T1000 (cell line): ENCODE data around the gene RIMBP2.

Source experiments
- DNase-seq: peaks from one replicate; lab custom pipeline; 2025; ENCODE audit warnings: mixed read lengths; lab: John Stamatoyannopoulos, UW

Gene RIMBP2

GRCh38 chr12:130571734-130572133 lies 144.4 kb downstream of the RIMBP2 start:
- no peak for DNase-seq

GRCh38 chr12:130571089-130571488 lies 145.0 kb downstream of the RIMBP2 start:
- DNase-seq, result no peak

DNA sequence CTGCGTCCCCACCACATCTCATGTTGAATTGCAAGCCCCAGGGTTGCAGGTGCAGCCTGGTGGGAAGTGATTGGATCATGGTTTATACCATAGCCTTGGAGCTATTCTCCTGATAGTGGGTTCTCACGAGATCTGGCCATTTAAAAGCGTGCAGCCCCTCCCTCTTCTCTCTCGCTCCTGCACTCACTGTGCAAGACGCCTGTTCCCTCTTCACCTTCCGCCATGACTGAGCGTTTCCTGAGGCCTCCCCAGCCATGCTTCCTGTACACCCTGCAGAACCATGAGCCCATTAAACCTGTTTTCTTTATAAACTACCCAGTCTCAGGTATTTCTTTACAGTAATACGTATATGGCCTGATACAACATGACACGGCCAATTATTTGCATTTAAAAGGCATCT lies 146.6 kb downstream of the RIMBP2 start:
- no peak for DNase-seq

- DNase-seq, result no peak
Measured at GRCh38 chr12:130568501-130568900, 147.6 kb downstream of the RIMBP2 start.

GRCh38 chr12:130568041-130568440 lies 148.1 kb downstream of the RIMBP2 start:
- no peak for DNase-seq

DNA sequence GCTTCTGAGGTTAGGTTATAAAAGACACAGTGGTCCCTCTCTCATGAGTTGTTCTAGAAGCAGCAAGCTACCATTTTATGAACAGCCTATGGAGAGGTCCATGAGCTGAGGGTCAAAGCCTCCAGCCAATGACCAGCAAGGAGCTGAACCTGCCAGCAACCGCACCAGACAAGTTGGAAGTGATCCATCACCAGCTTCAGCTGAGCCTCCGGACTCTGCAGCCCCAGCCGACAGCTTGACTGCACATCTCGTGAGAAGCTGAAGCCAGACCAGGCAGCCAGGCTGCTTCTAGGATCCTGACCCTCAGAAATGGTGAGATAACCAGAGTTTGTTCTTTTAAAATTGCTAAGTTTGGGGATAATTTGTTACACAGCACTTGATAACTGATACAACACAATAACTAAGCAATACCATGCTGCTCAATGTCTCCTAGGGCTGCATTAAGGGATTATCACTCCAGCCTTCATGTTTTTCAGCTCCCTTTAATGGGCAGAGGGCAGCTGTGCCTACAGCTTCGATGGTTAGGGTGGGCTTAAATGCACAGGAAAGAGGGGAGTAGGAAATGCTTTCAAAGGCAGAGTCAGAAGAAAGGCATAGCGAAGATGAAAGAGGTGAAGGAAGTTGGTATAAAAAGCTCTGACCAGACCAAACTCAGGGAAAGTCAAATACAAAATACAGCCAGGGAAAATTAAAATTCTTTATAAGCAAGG lies 149.5 kb downstream of the RIMBP2 start:
- DNase-seq, result no peak

DNA sequence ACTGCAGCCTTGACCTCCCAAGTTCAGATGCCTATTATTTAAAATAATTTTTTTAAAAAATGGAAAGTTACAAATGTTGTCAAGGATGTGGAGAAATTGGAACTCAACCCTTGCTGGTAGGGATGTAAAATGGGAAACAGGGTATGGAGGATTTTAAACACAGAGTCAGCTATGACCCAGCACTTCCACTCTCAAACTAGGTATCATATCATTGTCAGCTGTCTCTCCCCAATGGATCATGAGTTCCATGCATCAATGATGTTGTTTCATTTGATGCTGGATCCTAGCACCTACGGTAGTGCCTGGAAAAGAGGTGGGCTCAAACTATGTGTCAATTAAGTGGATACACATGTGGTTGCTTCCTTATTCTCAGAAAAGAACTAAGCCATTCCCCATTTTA lies 150.9 kb downstream of the RIMBP2 start:
- no peak for DNase-seq

- DNase-seq, result no peak
Measured at GRCh38 chr12:130563323-130563722, 152.8 kb downstream of the RIMBP2 start.

- no peak for DNase-seq
Measured at GRCh38 chr12:130562716-130563115, 153.4 kb downstream of the RIMBP2 start.

GRCh38 chr12:130560321-130560720 lies 155.8 kb downstream of the RIMBP2 start:
- DNase-seq, result no peak

- DNase-seq, result no peak
Measured at GRCh38 chr12:130559806-130560205, 156.3 kb downstream of the RIMBP2 start.

- DNase-seq, result no peak
Measured at GRCh38 chr12:130557886-130558765, 158.0 kb downstream of the RIMBP2 start.

GRCh38 chr12:130557201-130557600 lies 158.9 kb downstream of the RIMBP2 start:
- no peak for DNase-seq

DNA sequence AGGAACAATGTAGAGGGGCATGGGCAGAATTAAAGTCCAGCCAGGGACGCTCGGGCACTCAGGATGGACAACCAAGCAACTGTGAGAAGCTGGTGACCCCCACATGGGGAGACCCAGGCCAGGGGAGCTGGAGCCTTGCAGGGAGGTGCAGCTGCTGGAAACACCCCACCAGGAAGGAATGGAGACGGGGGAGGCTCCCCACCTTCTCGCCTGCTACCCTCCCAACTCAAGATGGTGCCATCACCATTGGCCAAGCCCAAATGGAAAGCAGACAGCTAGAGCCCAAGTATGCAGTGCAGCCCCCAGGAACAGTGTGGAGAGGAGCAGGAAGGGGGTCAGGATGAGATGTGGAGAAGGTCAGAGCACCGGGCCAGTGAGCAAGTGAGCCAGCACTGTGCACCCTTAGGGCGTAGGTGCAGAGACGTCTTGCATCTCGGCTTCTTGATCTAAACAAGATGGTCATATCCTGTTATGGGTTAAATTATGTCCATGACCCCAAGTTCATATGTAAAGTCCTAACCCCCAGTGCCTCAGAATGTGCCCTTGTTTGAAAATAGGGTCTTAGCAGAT lies 159.5 kb downstream of the RIMBP2 start:
- no peak for DNase-seq

- DNase-seq, result no peak
Measured at GRCh38 chr12:130555628-130556485, 160.2 kb downstream of the RIMBP2 start.

- no peak for DNase-seq
Measured at GRCh38 chr12:130555221-130555620, 160.9 kb downstream of the RIMBP2 start.

- no peak for DNase-seq
Measured at GRCh38 chr12:130552483-130552996, 163.6 kb downstream of the RIMBP2 start.

DNA sequence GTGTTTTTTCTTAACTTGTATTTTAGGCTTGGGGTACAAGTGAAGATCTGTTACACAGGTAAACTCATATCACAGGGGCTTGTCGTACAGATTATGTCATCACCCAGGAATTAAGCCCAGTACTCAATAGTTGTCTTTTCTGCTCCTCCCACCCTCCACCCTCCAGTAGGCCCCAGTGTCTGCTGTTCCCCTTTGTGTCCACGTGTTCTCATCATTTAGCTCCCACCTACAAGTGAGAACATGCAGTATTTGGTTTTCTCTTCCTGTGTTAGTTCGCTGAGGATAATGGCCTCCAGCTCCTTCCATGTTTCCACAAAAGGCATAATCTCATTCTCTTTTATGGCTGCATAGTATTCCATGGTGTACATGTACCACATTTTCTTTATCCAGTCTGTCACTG lies 166.7 kb downstream of the RIMBP2 start:
- no peak for DNase-seq

- DNase-seq, result no peak
Measured at GRCh38 chr12:130547480-130548155, 168.5 kb downstream of the RIMBP2 start.

- no peak for DNase-seq
Measured at GRCh38 chr12:130546494-130546893, 169.6 kb downstream of the RIMBP2 start.

GRCh38 chr12:130545475-130545874 lies 170.6 kb downstream of the RIMBP2 start:
- no peak for DNase-seq
